SKM-1 (cell line): ENCODE results near the gene AAGAB.
"Not testable (repeated sequence)": the region's sequence is repeated elsewhere in the genome, so short reads cannot be mapped to it uniquely, and the experiment has no call there.

Experiments
- DNase-seq: peaks from one replicate; lab custom pipeline; 2025; ENCODE audit not compliant: unreplicated experiment; lab: John Stamatoyannopoulos, UW

Gene AAGAB

GRCh38 chr15:67254238-67255175, at the start of gene AAGAB, which contains the start of gene IQCH:
AAGAB (minus strand) TSS chr15:67254661; CDS start chr15:67254631, 30 bp downstream.
IQCH (plus strand) TSS chr15:67254786; CDS start chr15:67254897, 111 bp downstream.
- DNase-seq: peak; percentile 90

- no peak for DNase-seq
These were observed 49.3 kb upstream of the AAGAB start for GRCh38 chr15:67303490-67304363.

- DNase-seq: no peak
These were observed 46.0 kb upstream of the AAGAB start for GRCh38 chr15:67300266-67301025.

GRCh38 chr15:67296684-67297083, 42.2 kb upstream of the AAGAB start:
- no peak for DNase-seq

- DNase-seq: no peak
These were observed 41.7 kb upstream of the AAGAB start for GRCh38 chr15:67296188-67296587.

- no peak for DNase-seq
These were observed 35.9 kb upstream of the AAGAB start for GRCh38 chr15:67290319-67290718.

- not testable (repeated sequence) for DNase-seq
These were observed 31.9 kb upstream of the AAGAB start for GRCh38 chr15:67286400-67286799.

GRCh38 chr15:67285625-67286024, 31.2 kb upstream of the AAGAB start:
- DNase-seq: not testable (repeated sequence)

- no peak for DNase-seq
These were observed 27.3 kb upstream of the AAGAB start for GRCh38 chr15:67281714-67282113.

- DNase-seq: no peak
These were observed 25.8 kb upstream of the AAGAB start for GRCh38 chr15:67280217-67280616.

GRCh38 chr15:67276666-67277065, 22.2 kb upstream of the AAGAB start:
- no peak for DNase-seq

- DNase-seq: no peak
These were observed 19.8 kb upstream of the AAGAB start for GRCh38 chr15:67274236-67274635.

- no peak for DNase-seq
These were observed 13.8 kb upstream of the AAGAB start for GRCh38 chr15:67267951-67268941.

- DNase-seq: no peak
These were observed 13.0 kb upstream of the AAGAB start for GRCh38 chr15:67267440-67267839.

- DNase-seq: no peak
These were observed 12.4 kb upstream of the AAGAB start for GRCh38 chr15:67266870-67267269.

GRCh38 chr15:67259806-67260205, 5.3 kb upstream of the AAGAB start:
- DNase-seq: no peak

- DNase-seq: no peak
These were observed 4.9 kb upstream of the AAGAB start for GRCh38 chr15:67259379-67259778.

- not testable (repeated sequence) for DNase-seq
These were observed 4.0 kb upstream of the AAGAB start for GRCh38 chr15:67258412-67258811.

GRCh38 chr15:67256051-67256450, 1.6 kb upstream of the AAGAB start:
- no peak for DNase-seq
